Activated CD4-positive, alpha-beta T cell treated with anti-CD3 and anti-CD28 coated beads, Interleukin-2, amount 10 ng/mL, durations not matched to agents 24 days and 14 days (primary cell): ENCODE results near the gene ERICH3. TPM values are rescaled to one million over a fixed set of nuclear protein-coding genes. Genes with fewer than 3 reads are reported as not detected.
"Not testable (repeated sequence)": the region's sequence is repeated elsewhere in the genome, so short reads cannot be mapped to it uniquely, and the experiment has no call there.

ENCODE experiments used
- DNase-seq: peaks from one replicate; pipeline ENCODE4 v3.0.0; 2022
- H3K27ac Mint-ChIP-seq: one replicate; pipeline ENCODE4 v1.8.0; 2022; ENCODE audit warnings: mild to moderate bottlenecking, mixed read lengths
- H3K27me3 Mint-ChIP-seq: one replicate; pipeline ENCODE4 v1.8.0; 2022; ENCODE audit warnings: mixed read lengths
- H3K36me3 Mint-ChIP-seq: one replicate; pipeline ENCODE4 v1.8.0; 2022; ENCODE audit warnings: low read depth, mild to moderate bottlenecking, mixed read lengths
- H3K4me1 Mint-ChIP-seq: one replicate; pipeline ENCODE4 v1.8.0; 2021; ENCODE audit warnings: mixed read lengths
- H3K4me3 Mint-ChIP-seq: one replicate; pipeline ENCODE4 v1.8.0; 2022; ENCODE audit warnings: mild to moderate bottlenecking, moderate library complexity, mixed read lengths
- H3K9me3 Mint-ChIP-seq: one replicate; pipeline ENCODE4 v1.8.0; 2021; ENCODE audit warnings: mixed read lengths
- intact Hi-C: fragments of 100-400 bp; cut with micrococcal nuclease; formaldehyde crosslinking; loops from one replicate; pipeline ENCODE4 v1.15.1; 2023
- total RNA-seq: library from RNA; stranded (reverse); gene quantifications from 2 replicates; pipeline ENCODE4 v1.2.3, GENCODE V29; 2022

ERICH3 gene
- total RNA-seq, 1 donor from 2014 or later, result not detected

DNA sequence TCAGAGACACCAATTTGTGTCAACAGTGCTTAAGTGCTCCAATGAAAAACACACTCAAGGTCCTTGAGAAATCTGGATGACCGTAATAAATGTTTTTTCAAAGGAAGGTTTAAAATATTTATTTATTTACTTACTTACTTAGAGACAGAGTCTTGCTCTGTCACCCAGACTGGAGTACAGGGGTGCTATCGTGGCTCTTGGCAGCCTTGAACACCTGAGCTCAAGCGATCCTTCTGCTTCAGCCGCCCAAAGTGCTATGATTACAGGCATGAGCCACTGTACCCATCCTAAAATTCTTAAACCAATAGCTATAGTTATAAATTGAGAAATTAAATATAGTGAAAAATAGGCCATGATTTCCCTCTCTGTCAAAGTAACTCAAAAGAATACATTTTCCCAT lies 17.3 kb upstream of the ERICH3 start:
- no peak for DNase-seq
- H3K27ac Mint-ChIP-seq, result no peak overlapping the region
- H3K9me3 Mint-ChIP-seq, result no peaks in the 10 kb centered on the region
- intact Hi-C loops, result loop anchor here (2.0 kb wide), 1 partner anchor 850 kb away; no protein-coding TSS in a partner anchor
- no peaks in the 10 kb centered on the region for H3K4me1 Mint-ChIP-seq
- H3K4me3 Mint-ChIP-seq, result no peak overlapping the region
- peaks cover 10% of the 10 kb centered on the region for H3K27me3 Mint-ChIP-seq
- no peaks in the 10 kb centered on the region for H3K36me3 Mint-ChIP-seq

DNA sequence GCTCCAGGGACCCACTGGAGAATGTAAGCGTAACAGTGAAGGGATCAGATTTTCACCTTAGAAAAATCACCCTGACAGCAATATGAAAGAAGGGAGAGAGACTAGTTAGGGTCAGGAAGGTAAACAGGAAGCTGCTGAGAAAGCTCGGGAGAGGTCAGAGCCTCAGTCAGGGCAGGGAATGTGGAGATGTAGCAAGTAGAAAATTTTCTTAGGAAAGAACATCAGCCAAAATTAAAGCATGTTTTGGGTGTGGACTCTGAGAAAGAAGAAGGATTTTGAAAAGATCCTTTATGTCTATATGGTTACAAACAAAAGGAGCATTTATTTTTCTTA lies 16.7 kb upstream of the ERICH3 start:
- no peak overlapping the region for H3K27ac Mint-ChIP-seq
- no peaks in the 10 kb centered on the region for H3K9me3 Mint-ChIP-seq
- intact Hi-C loops, result loop anchor here (2.0 kb wide), 1 partner anchor 850 kb away; no protein-coding TSS in a partner anchor
- H3K36me3 Mint-ChIP-seq, result no peaks in the 10 kb centered on the region
- no peak overlapping the region for H3K4me3 Mint-ChIP-seq
- no peak for DNase-seq
- H3K27me3 Mint-ChIP-seq, result peaks cover 13% of the 10 kb centered on the region
- no peaks in the 10 kb centered on the region for H3K4me1 Mint-ChIP-seq

DNA sequence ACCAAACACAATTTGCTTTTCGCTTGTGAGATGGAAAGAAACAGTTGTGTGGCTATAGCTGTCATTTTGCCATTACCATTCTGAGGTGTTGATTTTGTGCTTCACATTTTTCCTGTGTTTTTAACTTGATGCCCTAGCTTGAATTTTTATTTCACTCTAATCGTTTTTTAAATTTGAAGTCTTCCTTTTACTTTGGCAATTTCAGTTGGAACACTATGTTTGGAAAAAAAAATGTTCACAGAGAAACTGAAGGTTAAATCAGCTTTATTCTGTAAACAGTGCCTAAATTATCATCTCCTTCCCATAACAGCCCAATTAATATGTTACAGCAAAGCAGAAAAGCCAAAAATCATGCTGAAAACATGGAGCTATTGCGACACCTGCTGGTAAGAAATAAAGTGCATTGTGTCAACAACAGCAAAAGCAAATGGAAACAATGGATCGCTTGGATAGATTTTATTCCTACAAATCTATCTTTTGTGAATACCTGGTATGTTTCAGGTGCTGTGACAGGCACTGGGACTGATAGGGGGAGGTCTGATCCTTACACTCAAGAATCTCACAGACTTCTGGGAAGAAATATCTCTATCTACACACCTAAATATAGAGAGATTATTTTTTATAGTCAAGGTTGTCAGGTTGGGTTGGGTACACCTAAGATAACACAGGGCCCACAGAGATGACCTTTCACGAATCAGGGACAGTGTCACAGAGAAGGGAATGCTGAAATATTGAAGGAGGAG lies 16.2 kb upstream of the ERICH3 start:
- intact Hi-C loops, result loop anchor here (2.0 kb wide), 1 partner anchor 849 kb away; no protein-coding TSS in a partner anchor
- DNase-seq, result peak; percentile 84

DNA sequence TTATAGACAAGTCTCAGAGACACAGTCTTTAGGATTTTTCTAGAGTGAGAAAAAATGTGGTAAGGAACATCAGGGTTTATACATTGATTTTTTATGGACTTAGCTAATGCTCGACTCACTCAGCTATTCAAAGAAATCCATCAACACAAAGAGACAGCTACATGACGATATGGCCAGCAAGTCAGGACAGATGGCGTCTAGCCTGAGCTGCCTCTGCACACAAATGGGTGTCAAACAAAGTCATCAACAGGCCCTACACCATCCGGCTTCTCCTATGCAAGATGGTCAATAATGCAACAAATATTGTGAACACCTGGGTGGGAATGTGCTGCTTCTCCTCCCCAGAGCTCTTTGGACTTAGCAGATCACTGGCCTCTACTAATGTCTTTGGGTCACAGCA lies 13.3 kb upstream of the ERICH3 start:
- H3K4me3 Mint-ChIP-seq, result no peak overlapping the region
- H3K4me1 Mint-ChIP-seq, result no peaks in the 10 kb centered on the region
- no peaks in the 10 kb centered on the region for H3K36me3 Mint-ChIP-seq
- H3K9me3 Mint-ChIP-seq, result no peaks in the 10 kb centered on the region
- DNase-seq, result peak; percentile 33
- H3K27me3 Mint-ChIP-seq, result peaks cover 12% of the 10 kb centered on the region
- H3K27ac Mint-ChIP-seq, result no peak overlapping the region
- intact Hi-C loops, result no loop called here

More for the DNA sequence above, 16.2 kb upstream of the ERICH3 start:
- H3K36me3 Mint-ChIP-seq, result no peaks in the 10 kb centered on the region
- no peaks in the 10 kb centered on the region for H3K4me1 Mint-ChIP-seq
- peaks cover 13% of the 10 kb centered on the region for H3K27me3 Mint-ChIP-seq
- no peak overlapping the region for H3K27ac Mint-ChIP-seq
- no peak overlapping the region for H3K4me3 Mint-ChIP-seq
- H3K9me3 Mint-ChIP-seq, result no peaks in the 10 kb centered on the region

DNA sequence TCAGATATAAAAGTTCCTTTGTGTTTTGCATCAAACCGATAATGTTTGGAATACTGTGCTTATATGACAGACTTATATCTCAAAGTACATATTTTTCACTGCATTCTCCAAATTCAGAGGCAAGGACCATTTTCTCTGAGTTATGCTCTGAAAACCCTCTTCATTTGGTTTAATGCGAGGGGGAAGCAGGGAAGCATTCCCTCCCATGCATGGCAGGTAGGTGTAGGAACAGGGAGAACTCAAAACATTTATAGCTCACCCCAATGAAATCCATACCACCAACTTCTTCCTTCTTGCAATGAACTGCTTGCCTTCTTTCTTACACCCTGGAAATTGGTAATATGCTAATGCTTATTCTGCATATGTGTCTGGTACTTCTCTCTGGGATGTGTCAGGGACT lies 10.7 kb upstream of the ERICH3 start:
- H3K4me1 Mint-ChIP-seq, result peaks cover 2% of the 10 kb centered on the region
- DNase-seq, result no peak
- H3K27ac Mint-ChIP-seq, result no peak overlapping the region
- no peaks in the 10 kb centered on the region for H3K36me3 Mint-ChIP-seq
- intact Hi-C loops, result no loop called here
- peaks cover 12% of the 10 kb centered on the region for H3K27me3 Mint-ChIP-seq
- no peaks in the 10 kb centered on the region for H3K9me3 Mint-ChIP-seq
- H3K4me3 Mint-ChIP-seq, result no peak overlapping the region

DNA sequence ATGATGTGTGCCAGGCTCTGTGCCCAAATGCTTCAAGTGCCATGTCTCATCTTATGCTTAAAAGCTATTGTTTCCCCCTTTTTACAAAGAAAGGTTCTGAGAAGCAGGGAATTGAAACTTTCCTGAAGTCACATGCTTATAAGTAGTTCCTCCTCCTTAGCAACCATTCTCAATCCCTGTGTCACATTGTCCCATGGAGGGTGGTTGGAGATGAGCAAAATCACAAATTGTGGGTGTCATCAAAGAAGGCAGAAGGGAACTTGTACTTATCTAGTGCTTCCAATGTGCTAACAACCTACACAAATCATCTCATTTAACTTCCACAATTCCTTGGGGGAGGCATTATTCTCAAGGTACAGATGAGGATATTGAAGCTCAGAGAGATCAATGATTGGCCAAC lies 10.1 kb upstream of the ERICH3 start:
- H3K9me3 Mint-ChIP-seq, result no peaks in the 10 kb centered on the region
- intact Hi-C loops, result no loop called here

DNA sequence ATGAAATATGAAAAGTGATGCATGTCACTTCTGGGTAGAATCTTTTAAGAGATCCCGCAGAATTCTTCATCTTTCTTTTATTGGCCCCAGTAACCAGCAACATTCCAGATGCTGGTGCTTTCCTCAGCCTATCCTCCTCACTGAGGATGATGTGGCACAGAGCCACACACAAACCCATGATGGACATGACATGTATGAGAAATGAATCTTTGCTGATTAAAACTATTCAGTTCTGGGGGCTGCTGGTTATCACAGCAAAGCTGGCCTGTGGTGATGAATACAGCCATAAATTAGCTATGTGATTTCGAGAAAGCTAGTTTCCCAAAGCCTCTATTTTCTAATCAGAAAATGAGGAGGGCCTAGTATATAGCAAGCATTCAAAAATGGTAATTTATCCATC lies 8.3 kb upstream of the ERICH3 start:
- intact Hi-C loops, result no loop called here

More for the DNA sequence above, 10.1 kb upstream of the ERICH3 start:
- peaks cover 10% of the 10 kb centered on the region for H3K27me3 Mint-ChIP-seq
- H3K4me1 Mint-ChIP-seq, result peaks cover 2% of the 10 kb centered on the region
- no peak for DNase-seq
- H3K27ac Mint-ChIP-seq, result no peak overlapping the region
- no peaks in the 10 kb centered on the region for H3K36me3 Mint-ChIP-seq
- no peak overlapping the region for H3K4me3 Mint-ChIP-seq

DNA sequence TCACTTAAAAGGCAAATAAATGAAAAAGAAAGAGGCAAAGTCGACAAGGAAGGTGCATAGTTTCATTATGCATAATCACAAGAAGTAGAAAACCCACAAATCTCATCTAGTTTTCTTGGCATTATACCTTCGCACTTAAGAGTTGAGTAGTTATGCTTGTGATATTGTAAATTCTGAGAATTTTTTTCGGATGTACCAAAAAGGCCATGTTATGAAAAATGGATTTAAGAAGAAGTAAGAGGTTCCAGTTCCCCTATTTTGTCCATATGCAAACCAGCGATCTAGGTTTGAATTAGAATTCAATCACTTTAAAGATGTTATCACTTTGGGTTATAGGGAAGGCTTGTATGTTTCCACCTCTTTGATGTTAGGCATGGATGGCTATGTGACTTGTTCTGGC lies 7.9 kb upstream of the ERICH3 start:
- peaks cover 2% of the 10 kb centered on the region for H3K4me1 Mint-ChIP-seq

More for the DNA sequence above, 8.3 kb upstream of the ERICH3 start:
- Mint-ChIP-seq H3K9me3 (no peaks in the 10 kb centered on the region), H3K4me3 (no peak overlapping the region), H3K27ac (no peak overlapping the region), H3K36me3 (no peaks in the 10 kb centered on the region), H3K27me3 (peaks cover 10% of the 10 kb centered on the region), H3K4me1 (peaks cover 2% of the 10 kb centered on the region)
- DNase-seq, result no peak

DNA sequence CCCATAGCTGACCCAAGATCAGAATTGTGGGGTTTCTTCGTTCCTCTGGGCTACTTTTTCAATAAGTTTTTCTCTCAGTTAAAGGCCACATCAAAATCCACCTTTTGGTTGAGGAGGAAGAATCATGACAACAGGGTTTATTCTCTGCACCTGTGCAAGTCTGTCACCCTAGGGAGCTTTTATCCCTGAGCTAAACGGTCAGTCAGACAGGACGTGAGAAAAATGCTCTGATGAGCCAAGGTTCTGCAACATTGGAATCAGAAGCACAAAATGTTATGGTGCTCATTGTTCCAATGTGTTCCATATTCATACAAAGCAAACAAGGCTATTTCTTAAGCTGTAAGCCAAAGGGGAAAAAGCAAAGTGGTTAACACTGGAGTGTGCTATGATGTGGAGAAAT lies 7.4 kb upstream of the ERICH3 start:
- no peak for DNase-seq
- Mint-ChIP-seq H3K9me3 (no peaks in the 10 kb centered on the region), H3K4me3 (no peak overlapping the region), H3K4me1 (peaks cover 2% of the 10 kb centered on the region), H3K27ac (no peak overlapping the region), H3K36me3 (no peaks in the 10 kb centered on the region), H3K27me3 (peaks cover 11% of the 10 kb centered on the region)
- intact Hi-C loops, result no loop called here

More for the DNA sequence above, 7.9 kb upstream of the ERICH3 start:
- H3K27ac Mint-ChIP-seq, result no peak overlapping the region
- no peaks in the 10 kb centered on the region for H3K36me3 Mint-ChIP-seq
- DNase-seq, result no peak
- H3K27me3 Mint-ChIP-seq, result peaks cover 8% of the 10 kb centered on the region
- H3K9me3 Mint-ChIP-seq, result no peaks in the 10 kb centered on the region
- H3K4me3 Mint-ChIP-seq, result no peak overlapping the region
- intact Hi-C loops, result no loop called here

DNA sequence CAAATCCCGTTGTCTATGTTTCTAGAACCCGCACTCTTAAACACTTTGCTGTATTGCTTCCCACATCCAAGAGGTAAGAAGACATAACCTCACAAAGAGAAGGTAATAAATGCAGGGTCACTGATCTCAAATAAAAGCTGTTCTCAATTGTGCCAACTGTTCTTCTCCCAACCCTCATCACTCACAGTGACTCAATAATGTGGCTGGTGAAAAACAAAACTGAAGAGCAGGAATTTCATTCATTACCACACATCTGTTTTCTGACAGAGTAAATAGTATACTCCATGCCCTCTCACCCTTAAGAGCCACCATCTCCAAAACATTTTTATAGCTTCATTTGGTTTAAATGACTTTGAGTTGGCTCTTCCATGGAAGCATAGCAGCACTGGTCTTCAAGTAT lies 6.2 kb upstream of the ERICH3 start:
- Mint-ChIP-seq H3K4me1 (peaks cover 2% of the 10 kb centered on the region), H3K4me3 (no peak overlapping the region), H3K36me3 (no peaks in the 10 kb centered on the region), H3K9me3 (no peaks in the 10 kb centered on the region), H3K27me3 (peaks cover 6% of the 10 kb centered on the region), H3K27ac (no peak overlapping the region)
- intact Hi-C loops, result no loop called here
- DNase-seq, result no peak

DNA sequence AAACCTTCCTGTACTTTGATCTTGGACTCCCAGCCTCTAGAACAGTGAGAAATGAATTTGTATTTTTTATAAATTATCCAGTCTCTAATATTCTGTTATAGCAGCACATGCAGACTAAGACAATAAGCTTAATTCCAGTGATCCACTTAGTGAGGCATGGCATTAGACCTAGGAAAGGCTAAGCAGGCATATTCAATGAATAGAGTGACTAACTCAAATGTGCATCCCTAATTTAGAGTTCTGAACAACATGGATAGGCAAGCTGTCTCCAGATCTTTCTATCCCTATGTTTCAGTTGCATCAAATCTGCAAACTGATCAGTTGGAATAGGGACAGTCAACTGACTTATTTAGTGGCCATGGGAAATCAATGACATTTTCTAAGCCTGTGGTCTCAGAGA lies 4.3 kb upstream of the ERICH3 start:
- Mint-ChIP-seq H3K27ac (no peak overlapping the region), H3K27me3 (peaks cover 19% of the 10 kb centered on the region), H3K36me3 (no peaks in the 10 kb centered on the region), H3K4me3 (no peak overlapping the region), H3K9me3 (no peaks in the 10 kb centered on the region), H3K4me1 (peaks cover 2% of the 10 kb centered on the region)
- DNase-seq, result no peak
- intact Hi-C loops, result no loop called here

DNA sequence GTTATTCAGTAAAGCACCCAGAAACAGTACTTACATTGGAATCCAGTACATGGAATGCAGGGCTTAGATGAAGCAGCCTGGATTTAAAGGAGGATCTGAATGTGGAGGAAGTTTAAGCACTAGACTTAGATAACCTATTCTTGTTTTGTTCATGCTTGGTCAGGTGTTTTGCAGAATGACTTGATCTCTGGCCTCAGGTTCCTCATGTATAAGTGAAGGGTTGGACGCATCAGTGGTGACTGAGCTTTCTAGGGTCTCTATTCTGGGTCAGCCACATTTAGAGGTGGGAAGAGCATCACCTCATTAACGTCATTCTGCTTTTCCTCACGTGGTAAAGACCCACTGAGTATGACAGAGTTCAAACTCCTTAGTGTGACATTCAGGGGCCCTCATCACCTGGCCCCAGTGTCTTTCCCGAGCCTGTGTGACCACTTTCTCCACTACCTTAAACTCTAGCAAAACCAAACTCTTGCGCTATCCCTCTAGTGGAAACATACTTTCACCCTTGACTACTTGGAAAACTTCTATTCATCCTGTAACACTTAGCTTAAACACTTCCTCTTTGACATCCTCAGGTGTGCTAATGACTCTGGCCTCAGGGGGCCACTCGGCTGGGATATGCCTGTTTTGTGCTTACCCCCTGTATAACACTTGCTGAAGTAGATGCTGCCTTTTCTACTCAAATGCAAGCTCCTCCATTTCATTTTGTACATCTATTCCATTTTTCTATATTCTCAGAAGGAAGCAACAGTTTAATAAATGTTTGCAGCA lies 871 bp upstream of the ERICH3 start:
- intact Hi-C loops, result no loop called here
- no peak overlapping the region for H3K27ac Mint-ChIP-seq
- H3K4me3 Mint-ChIP-seq, result no peak overlapping the region
- no peaks in the 10 kb centered on the region for H3K4me1 Mint-ChIP-seq
- no peaks in the 10 kb centered on the region for H3K36me3 Mint-ChIP-seq
- peaks cover 5% of the 10 kb centered on the region for H3K9me3 Mint-ChIP-seq
- DNase-seq, result no peak
- H3K27me3 Mint-ChIP-seq, result peaks cover 28% of the 10 kb centered on the region

DNA sequence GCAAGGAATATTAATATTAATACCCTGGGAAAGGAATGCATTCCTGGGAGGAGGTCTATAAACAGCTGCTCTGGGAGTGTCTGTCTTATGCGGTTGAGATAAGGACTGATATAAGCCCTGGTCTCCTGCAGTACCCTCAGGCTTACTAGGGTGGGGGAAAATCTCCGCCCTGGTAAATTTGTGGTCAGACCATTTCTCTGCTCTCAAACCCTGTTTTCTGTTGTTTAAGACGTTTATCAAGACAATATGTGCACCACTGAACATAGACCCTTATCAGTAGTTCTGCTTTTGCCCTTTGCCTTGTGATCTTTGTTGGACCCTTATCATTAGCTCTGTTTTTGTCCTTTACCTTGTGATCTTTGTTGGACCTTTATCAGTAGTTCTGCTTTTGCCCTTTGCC lies 2.7 kb downstream of the ERICH3 start:
- H3K9me3 Mint-ChIP-seq, H3K4me3 Mint-ChIP-seq, H3K27ac Mint-ChIP-seq, intact Hi-C loops, H3K36me3 Mint-ChIP-seq, DNase-seq, H3K4me1 Mint-ChIP-seq: not testable (repeated sequence)
- H3K27me3 Mint-ChIP-seq, result peaks cover 27% of the 10 kb centered on the region

DNA sequence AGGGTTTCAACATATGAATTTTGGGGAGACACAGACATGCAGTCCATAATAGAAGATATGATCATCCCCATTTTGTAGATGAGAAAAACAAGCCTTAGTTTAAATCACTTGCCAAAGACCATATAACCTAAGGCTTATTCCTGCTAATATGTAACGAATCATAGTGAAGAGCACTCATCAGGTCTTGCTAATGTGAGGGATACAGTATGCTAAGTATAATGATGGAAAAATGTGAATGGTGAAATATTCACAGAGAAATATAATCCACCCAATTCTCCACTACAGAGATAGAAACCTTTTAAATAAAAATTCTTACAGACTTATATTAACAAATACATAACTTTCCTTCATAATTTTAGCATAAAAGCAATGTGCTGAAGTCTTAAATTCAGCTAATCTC lies 18.9 kb downstream of the ERICH3 start:
- intact Hi-C loops, result no loop called here
- H3K4me1 Mint-ChIP-seq, result no peaks in the 10 kb centered on the region

More for the DNA sequence above, 18.9 kb downstream of the ERICH3 start:
- Mint-ChIP-seq H3K4me3 (no peak overlapping the region), H3K9me3 (no peaks in the 10 kb centered on the region), H3K27ac (no peak overlapping the region), H3K36me3 (no peaks in the 10 kb centered on the region), H3K27me3 (no peaks in the 10 kb centered on the region)
- no peak for DNase-seq
